Mesendoderm (in vitro differentiated cells): Measurements from ENCODE around the gene INPP5F.
A peak's percentile ranks its signal among the peaks of the same experiment; 100 is the strongest.

Source experiments
- DNase-seq: peaks from one replicate; pipeline ENCODE4 v3.0.0; 2013
- H2AK5ac ChIP-seq: 2 replicates; pipeline ENCODE4 v1.6.1; 2013; ENCODE audit warnings: low read length, inconsistent platforms
- H2BK120ac ChIP-seq: 2 replicates; pipeline ENCODE4 v1.6.1; 2013; ENCODE audit warnings: low read depth, mild to moderate bottlenecking, low read length, moderate library complexity, mixed read lengths
- H2BK15ac ChIP-seq: replicated peaks from 2 replicates; pipeline ENCODE4 v1.6.1; 2013; ENCODE audit warnings: low read depth, mild to moderate bottlenecking, moderate library complexity
- H2BK5ac ChIP-seq: 2 replicates; pipeline ENCODE4 v1.6.1; 2013; ENCODE audit warnings: low read length, inconsistent platforms
- H3K18ac ChIP-seq: 2 replicates; pipeline ENCODE4 v1.6.1; 2013; ENCODE audit warnings: mild to moderate bottlenecking, low read length, mixed read lengths
- H3K23ac ChIP-seq: one replicate; pipeline ENCODE4 v1.6.1; 2013; ENCODE audit warnings: low read length
- H3K27ac ChIP-seq: 2 replicates; pipeline ENCODE4 v1.5.1; 2013; ENCODE audit warnings: low read depth, mild to moderate bottlenecking, inconsistent platforms, low read length, moderate library complexity
- H3K27me3 ChIP-seq: 2 replicates; pipeline ENCODE4 v1.6.1; 2013; ENCODE audit warnings: low read length, control low read depth, mild to moderate bottlenecking, inconsistent platforms; ENCODE audit not compliant: insufficient read depth, poor library complexity
- H3K36me3 ChIP-seq: 2 replicates; pipeline ENCODE4 v1.6.1; 2013; ENCODE audit warnings: low read length, inconsistent platforms; ENCODE audit not compliant: control insufficient read depth, insufficient read depth
- H3K4ac ChIP-seq: one replicate; pipeline ENCODE4 v1.6.1; 2013; ENCODE audit warnings: low read depth, mild to moderate bottlenecking, low read length, moderate library complexity
- H3K4me1 ChIP-seq: 2 replicates; pipeline ENCODE4 v1.6.1; 2013; ENCODE audit warnings: low read depth, low read length, inconsistent platforms; ENCODE audit not compliant: control insufficient read depth
- H3K4me2 ChIP-seq: 2 replicates; pipeline ENCODE4 v1.6.1; 2013; ENCODE audit warnings: low read length
- H3K4me3 ChIP-seq: 2 replicates; pipeline ENCODE4 v1.5.1; 2013; ENCODE audit warnings: mild to moderate bottlenecking, low read length
- H3K56ac ChIP-seq: one replicate; pipeline ENCODE4 v1.6.1; 2013; ENCODE audit warnings: low read length
- H3K79me1 ChIP-seq: 2 replicates; pipeline ENCODE4 v1.6.1; 2013; ENCODE audit warnings: low read length, inconsistent platforms
- H3K79me2 ChIP-seq: 2 replicates; pipeline ENCODE4 v1.6.1; 2013; ENCODE audit warnings: mild to moderate bottlenecking, low read length; ENCODE audit not compliant: control insufficient read depth, insufficient read depth
- H3K9ac ChIP-seq: 2 replicates; pipeline ENCODE4 v1.6.1; 2013; ENCODE audit warnings: low read length, inconsistent platforms
- H4K5ac ChIP-seq: one replicate; pipeline ENCODE4 v1.6.1; 2013; ENCODE audit warnings: low read length
- H4K8ac ChIP-seq: one replicate; pipeline ENCODE4 v1.6.1; 2013; ENCODE audit warnings: low read depth, mild to moderate bottlenecking, control low read depth, low read length, moderate library complexity
- WGBS: extraction: QIAGEN DNeasy Blood & Tissue Kit; methylation state at CpG from one replicate; pipeline ENCODE4 v1.1.7; 2013; ENCODE audit warnings: low lambda C conversion rate, missing lambda C conversion rate; ENCODE audit not compliant: insufficient coverage; ENCODE audit errors: extremely low coverage; 5-methylcytosine and 5-hydroxymethylcytosine counted together

The INPP5F gene

DNA sequence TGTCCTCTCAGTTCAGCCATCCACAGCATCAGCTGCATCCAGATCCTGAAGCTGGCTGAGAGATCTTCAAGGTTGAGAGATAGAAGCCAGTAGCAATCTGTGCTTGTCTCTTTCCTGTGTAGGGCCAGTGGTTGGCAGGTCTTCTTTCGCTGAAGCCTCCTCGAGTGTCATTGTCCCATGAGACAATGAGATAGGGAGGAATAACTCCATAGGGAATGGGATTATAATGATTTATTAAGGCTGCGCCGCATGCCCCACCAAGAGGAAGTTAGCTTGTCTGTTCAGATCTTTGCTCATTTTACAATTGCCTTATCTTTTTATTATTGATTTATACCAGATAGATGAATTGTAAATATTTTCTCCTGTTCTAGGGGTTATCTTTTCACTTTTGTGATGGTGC lies 85.3 kb downstream of the INPP5F start:
- Histone ChIP-seq H3K4ac (no peak overlapping the region), H3K18ac (no peak overlapping the region), H3K27me3 (no peaks in the 10 kb centered on the region), H3K27ac (no peak overlapping the region), H3K56ac (no peak overlapping the region), H3K4me3 (no peak overlapping the region), H3K23ac (no peak overlapping the region), H4K5ac (no peak overlapping the region), H3K36me3 (no peaks in the 10 kb centered on the region), H2BK15ac (no peak overlapping the region), H3K4me2 (no peak overlapping the region), H3K9ac (no peak overlapping the region), H3K79me2 (no peaks in the 10 kb centered on the region), H4K8ac (no peak overlapping the region), H2AK5ac (no peak overlapping the region), H2BK5ac (no peak overlapping the region), H2BK120ac (no peak overlapping the region), H3K79me1 (no peaks in the 10 kb centered on the region), H3K4me1 (no peaks in the 10 kb centered on the region)
- DNase-seq: no peak
- WGBS: no CpG with 5 or more reads among the region's 4 CpGs

DNA sequence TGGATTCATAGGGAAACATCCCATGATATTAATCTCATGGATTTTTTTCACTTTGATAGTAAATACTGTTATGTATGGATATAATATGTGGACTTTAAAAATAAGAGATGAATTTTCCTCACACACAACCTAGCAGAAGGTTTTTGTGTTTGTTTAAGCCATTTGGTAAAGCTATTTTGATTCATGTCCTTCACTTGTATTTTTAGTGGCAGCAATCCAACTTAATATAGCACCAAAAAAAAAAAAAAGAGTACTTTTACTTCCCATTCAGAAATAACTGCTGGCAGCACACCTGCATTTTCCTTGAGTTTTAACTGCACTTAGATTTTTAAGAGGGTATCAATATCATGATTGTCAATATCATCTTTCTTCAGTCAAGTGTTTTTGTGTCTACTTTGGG lies 86.8 kb downstream of the INPP5F start:
- H4K8ac ChIP-seq: no peak overlapping the region
- no peaks in the 10 kb centered on the region for H3K27me3 ChIP-seq

DNA sequence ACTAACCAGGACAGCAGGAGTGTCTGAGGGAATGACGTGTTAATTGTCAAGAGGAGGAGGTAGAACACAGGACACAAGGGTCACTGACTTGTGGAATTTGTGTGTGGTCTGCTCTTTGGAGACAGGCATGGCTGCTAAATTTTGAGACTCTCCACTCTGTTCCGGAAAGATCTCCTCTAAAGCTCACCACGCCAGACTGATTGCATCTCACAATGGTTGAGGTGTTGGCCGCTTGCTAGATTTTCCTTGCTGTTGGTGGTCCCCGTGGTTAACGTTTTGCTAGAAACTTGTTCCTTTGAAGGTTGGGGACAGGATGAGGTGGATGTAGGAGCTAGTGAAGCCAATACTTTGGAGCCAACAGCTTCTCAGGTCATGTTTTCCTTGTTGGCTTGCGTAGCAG lies 89.8 kb downstream of the INPP5F start:
- H4K5ac ChIP-seq: no peak overlapping the region
- no peak overlapping the region for H3K4ac ChIP-seq
- H2AK5ac ChIP-seq: no peak overlapping the region
- peaks cover 9% of the 10 kb centered on the region for H3K79me2 ChIP-seq
- no peak overlapping the region for H3K4me3 ChIP-seq
- no peak overlapping the region for H2BK120ac ChIP-seq
- no peaks in the 10 kb centered on the region for H3K36me3 ChIP-seq
- DNase-seq: no peak
- H3K4me1 ChIP-seq: no peaks in the 10 kb centered on the region
- H3K27me3 ChIP-seq: no peaks in the 10 kb centered on the region
- H3K18ac ChIP-seq: no peak overlapping the region
- H3K27ac ChIP-seq: no peak overlapping the region
- no peaks in the 10 kb centered on the region for H3K79me1 ChIP-seq
- no peak overlapping the region for H3K4me2 ChIP-seq
- H4K8ac ChIP-seq: no peak overlapping the region
- H3K56ac ChIP-seq: no peak overlapping the region
- no peak overlapping the region for H2BK15ac ChIP-seq
- H3K9ac ChIP-seq: no peak overlapping the region
- H2BK5ac ChIP-seq: no peak overlapping the region
- no peak overlapping the region for H3K23ac ChIP-seq
- WGBS: no CpG with 5 or more reads among the region's 7 CpGs

More for the DNA sequence above, 86.8 kb downstream of the INPP5F start:
- Histone ChIP-seq H3K18ac (no peak overlapping the region), H3K4me1 (no peaks in the 10 kb centered on the region), H3K4me3 (no peak overlapping the region), H3K4ac (no peak overlapping the region), H3K4me2 (no peak overlapping the region), H2BK5ac (no peak overlapping the region), H2AK5ac (no peak overlapping the region), H3K27ac (no peak overlapping the region), H3K36me3 (no peaks in the 10 kb centered on the region), H2BK120ac (no peak overlapping the region), H3K79me2 (no peaks in the 10 kb centered on the region), H4K5ac (no peak overlapping the region), H3K79me1 (no peaks in the 10 kb centered on the region), H3K9ac (no peak overlapping the region), H2BK15ac (no peak overlapping the region), H3K23ac (no peak overlapping the region), H3K56ac (no peak overlapping the region)
- DNase-seq: no peak

DNA sequence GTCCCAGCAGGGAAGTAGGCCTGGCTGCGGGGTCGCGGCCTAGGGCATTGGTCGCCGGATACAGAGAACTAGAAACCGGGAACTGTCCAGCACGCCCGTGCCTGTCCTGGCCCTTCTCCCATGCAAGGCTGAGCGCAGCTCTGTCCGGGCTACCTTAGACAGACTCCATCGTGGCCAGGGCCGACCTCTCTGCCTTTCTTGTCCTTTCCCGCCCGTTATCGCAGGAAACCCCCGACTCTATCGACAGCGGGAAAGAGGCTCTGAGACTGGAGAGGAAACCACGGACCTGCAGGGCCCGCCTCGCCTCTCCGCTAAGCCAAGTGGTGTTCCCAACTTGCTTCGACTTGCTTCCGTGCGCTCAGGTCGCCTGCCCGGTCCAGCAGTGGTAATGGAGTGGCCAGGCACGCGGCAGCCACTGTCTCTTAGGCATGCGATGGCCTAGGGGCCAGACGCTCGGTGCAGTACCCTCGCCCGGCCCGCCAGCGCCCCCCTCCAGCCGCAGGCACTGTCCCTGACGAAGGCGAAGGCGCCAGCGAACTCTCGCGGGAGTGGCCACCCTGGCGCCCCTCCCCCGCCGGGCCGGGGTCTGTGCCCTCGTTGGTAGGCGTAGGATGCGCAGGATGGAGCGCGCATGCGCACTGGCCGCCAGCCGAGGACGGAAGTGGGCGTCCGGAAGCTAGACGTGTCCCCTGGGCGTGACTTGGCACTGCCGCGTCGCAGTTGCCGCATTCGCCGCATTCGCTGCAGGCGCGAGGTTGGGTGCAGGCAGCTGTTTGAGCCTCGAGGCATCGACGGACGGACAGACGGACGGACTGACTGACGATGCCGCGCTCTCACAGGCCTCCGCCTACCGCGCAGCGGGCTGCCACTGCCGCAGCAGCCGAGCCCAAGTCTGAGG lies 92.4 kb downstream of the INPP5F start:
- Histone ChIP-seq H4K5ac (no peak overlapping the region), H3K4me2 (peak overlapping the region; percentile 52), H2AK5ac (no peak overlapping the region), H3K18ac (no peak overlapping the region), H3K56ac (peak overlapping the region; percentile 87), H4K8ac (no peak overlapping the region), H3K23ac (no peak overlapping the region), H3K36me3 (no peaks in the 10 kb centered on the region), H2BK120ac (no peak overlapping the region), H2BK15ac (no peak overlapping the region), H3K27ac (peak overlapping the region; percentile 18), H3K4me1 (no peaks in the 10 kb centered on the region), H3K9ac (peak overlapping the region; percentile 80), H3K27me3 (no peaks in the 10 kb centered on the region), H3K79me1 (no peaks in the 10 kb centered on the region), H3K79me2 (peaks cover 12% of the 10 kb centered on the region), H3K4ac (no peak overlapping the region), H3K4me3 (peak overlapping the region; percentile 51), H2BK5ac (peak overlapping the region; percentile 23)
- DNase-seq: peak; percentile 98
- WGBS: no CpG with 5 or more reads among the region's 84 CpGs

DNA sequence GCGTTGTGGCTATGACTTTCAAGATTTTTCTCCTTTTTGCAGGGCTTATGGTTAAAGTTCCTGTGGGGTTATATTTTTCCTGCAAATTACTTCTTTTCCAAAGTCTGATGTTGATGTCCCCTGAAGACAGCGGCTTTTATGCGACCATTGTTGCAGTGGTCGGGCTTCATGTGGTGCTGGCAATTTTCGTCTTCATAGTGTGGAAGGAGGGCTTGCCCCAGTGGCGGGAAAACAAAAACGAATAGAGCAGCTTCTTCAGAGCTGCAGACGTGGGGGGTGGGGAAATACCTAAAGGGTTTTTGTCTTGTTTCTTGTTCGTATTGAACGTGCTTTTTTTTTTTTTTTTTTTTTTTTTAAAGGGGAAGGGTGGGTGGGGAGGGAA lies 93.0 kb downstream of the INPP5F start:
- H3K4ac ChIP-seq: no peak overlapping the region
- no peak overlapping the region for H3K18ac ChIP-seq
- WGBS: no CpG with 5 or more reads among the region's 10 CpGs
- no peak overlapping the region for H2BK15ac ChIP-seq
- no peak overlapping the region for H4K8ac ChIP-seq
- peak overlapping the region; percentile 52 for H3K4me2 ChIP-seq
- H3K56ac ChIP-seq: peak overlapping the region; percentile 87
- peaks cover 12% of the 10 kb centered on the region for H3K79me2 ChIP-seq
- no peak overlapping the region for H3K23ac ChIP-seq
- H3K27me3 ChIP-seq: no peaks in the 10 kb centered on the region
- no peaks in the 10 kb centered on the region for H3K36me3 ChIP-seq
- H3K9ac ChIP-seq: peak overlapping the region; percentile 80
- no peak overlapping the region for H2BK120ac ChIP-seq
- H2AK5ac ChIP-seq: no peak overlapping the region
- DNase-seq: peak; percentile 84
- peak overlapping the region; percentile 51 for H3K4me3 ChIP-seq
- H4K5ac ChIP-seq: no peak overlapping the region
- H3K4me1 ChIP-seq: no peaks in the 10 kb centered on the region
- H2BK5ac ChIP-seq: no peak overlapping the region
- no peaks in the 10 kb centered on the region for H3K79me1 ChIP-seq
- peak overlapping the region; percentile 13 for H3K27ac ChIP-seq

DNA sequence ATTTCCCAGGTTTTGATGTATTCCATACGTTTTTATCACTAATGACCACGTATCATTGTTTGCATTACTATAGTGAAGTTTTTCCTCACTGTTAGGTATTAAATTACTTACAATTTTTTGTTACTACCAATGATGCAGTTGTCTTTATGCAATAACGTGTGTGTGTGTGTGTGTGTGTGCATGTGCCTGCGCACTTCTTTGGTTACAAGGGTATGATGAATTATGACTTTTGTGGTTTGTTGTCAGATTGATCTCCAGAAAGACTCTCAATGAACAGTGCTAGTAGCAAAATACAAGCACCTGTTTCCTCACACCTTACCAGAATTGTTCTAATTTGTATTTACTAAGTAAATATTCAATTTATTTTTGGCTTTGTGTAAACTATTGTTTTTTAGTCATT lies 95.3 kb downstream of the INPP5F start:
- no peak for DNase-seq
- Histone ChIP-seq H2BK120ac (no peak overlapping the region), H3K9ac (no peak overlapping the region), H3K27ac (no peak overlapping the region), H3K79me2 (peaks cover 12% of the 10 kb centered on the region), H2AK5ac (no peak overlapping the region), H4K8ac (no peak overlapping the region), H3K4me1 (no peaks in the 10 kb centered on the region), H3K23ac (no peak overlapping the region), H4K5ac (no peak overlapping the region), H3K79me1 (no peaks in the 10 kb centered on the region), H2BK5ac (no peak overlapping the region), H2BK15ac (no peak overlapping the region), H3K4me2 (no peak overlapping the region), H3K4me3 (no peak overlapping the region), H3K27me3 (no peaks in the 10 kb centered on the region), H3K18ac (no peak overlapping the region), H3K56ac (no peak overlapping the region), H3K4ac (no peak overlapping the region), H3K36me3 (no peaks in the 10 kb centered on the region)
- WGBS: no CpG with 5 or more reads among the region's 4 CpGs
